ENCODE results near the gene LGALS9B. TPM values are rescaled to one million over a fixed set of nuclear protein-coding genes. Genes with fewer than 3 reads are reported as not detected.
"Not testable (repeated sequence)": the region's sequence is repeated elsewhere in the genome, so short reads cannot be mapped to it uniquely, and the experiment has no call there.

The LGALS9B gene
- total RNA-seq, 1 donor from 2014 or later = not detected

DNA sequence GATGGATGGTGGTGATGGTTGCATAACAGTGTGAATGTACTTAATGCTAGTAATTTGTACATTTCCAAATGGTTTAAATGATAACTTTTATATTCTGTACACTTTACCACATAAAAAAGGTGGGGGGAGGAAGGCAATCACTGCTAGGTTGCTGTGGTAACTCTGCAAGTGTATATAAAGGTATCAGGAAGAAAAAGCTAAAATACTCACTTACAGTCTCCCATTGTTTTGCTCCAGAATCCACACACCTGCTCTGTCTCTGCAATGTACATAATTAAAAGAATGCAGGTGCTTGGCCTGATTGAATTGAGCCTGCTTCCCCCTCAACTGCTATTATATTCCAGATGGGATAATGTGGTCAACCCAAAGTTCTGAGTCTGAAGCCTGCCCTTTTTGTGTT is 6.7 kb upstream of the LGALS9B start:
- DNase-seq (ENCODE audit: low read depth); H3K4me3 ChIP-seq (ENCODE audit: low read depth, low read length): not testable (repeated sequence)

DNA sequence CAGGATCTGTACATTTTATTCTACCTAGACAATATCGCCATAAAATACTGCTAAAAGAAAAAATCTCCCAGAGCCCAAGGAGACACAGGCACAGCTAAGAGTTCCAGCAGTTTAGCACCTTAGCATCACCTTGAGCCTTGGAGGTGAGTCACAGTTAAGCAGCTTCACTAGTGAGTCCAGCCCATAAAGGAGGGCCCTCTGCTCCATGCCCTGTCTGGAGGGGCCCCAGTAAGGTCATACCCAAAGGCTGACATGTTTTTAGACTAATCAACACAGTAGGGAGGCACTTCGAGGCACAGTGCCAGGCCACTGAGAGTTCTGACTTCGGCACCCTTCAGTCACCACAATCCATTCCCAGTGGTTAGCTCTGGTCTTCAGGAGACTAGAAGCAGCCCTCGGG is 2.6 kb upstream of the LGALS9B start:
- H3K4me3 ChIP-seq (ENCODE audit: low read depth, low read length); DNase-seq (ENCODE audit: low read depth): not testable (repeated sequence)

DNA sequence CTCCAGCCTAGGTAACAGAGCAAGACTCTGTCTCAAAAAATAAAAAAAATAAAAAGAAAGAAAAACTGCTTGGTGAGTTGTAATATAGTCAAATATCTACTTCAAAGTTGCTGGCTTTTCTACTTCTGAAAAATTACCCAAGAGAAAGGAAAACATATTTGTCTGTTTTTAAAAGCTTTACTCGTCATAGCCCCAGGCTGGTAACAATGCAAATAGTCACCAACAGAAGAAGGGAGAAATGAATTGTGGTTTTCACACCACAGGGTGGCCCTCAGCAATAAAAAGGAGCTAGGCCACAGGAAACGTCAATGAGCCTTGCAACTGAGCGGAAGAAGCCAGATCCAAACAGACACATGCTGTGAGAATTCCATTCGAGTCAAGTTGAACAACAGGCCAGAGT is 1.8 kb upstream of the LGALS9B start:
- not testable (repeated sequence) for H3K4me3 ChIP-seq (ENCODE audit: low read depth, low read length); DNase-seq (ENCODE audit: low read depth)

DNA sequence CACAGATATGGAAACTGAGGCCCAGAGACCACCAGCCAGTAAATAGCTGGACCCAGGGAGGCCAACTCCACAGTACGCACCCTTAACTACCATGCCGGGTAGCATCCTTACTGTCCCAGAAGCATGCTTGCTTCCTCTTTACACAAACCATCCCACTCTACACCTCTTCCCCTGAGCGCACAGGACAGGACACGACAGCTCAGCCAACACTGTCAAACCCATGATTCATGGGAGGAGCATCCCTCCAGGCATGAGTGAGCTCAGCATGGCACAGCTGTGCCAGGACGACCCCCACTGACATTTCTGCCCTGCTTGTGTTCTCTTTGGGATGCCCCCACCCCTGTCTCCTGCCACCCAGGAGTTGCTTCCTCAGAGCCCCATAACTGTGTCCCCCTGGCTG is 340 bp downstream of the LGALS9B start:
- H3K4me3 ChIP-seq (ENCODE audit: low read depth, low read length); DNase-seq (ENCODE audit: low read depth): not testable (repeated sequence)

DNA sequence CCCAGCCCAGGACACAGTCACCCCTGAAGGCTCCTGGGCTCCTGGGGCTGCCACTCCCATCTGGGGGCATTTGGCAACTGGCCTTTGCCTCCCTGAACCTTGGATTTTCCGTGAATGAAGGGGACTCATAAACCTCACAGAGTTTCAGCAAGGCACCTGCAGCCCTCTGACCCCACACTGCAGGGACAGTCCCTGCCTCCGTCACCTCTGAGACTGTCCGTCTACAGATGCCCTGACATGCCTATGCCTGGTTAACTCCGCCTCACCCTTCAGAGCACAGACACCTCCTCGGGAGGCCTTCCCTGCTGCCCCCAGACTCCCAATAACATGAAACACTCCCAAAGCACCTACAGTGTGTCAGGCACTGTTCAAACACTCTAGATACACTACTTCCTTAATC is 786 bp downstream of the LGALS9B start:
- H3K4me3 ChIP-seq (ENCODE audit: low read depth, low read length); DNase-seq (ENCODE audit: low read depth): not testable (repeated sequence)

DNA sequence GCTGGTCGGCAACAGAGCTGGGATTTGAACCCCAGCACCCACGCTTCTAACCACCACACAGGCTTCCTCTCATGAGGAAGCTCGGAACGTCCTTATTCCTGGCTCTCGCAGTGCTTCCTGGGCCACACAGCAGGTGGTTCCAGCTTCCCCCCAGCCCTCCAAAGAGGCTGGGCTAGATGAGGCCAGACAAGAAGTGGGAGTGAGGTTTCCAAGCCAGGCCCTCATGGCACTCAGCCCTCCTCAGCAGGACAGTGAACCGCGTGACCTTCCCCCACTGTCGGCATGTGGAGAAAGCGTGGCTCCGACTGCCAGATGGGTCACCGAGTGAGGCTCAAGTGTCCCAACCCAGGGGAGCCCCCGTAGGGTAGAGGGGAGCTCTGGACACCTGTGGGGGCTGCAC is 1.8 kb downstream of the LGALS9B start:
- DNase-seq (ENCODE audit: low read depth); H3K4me3 ChIP-seq (ENCODE audit: low read depth, low read length): not testable (repeated sequence)

DNA sequence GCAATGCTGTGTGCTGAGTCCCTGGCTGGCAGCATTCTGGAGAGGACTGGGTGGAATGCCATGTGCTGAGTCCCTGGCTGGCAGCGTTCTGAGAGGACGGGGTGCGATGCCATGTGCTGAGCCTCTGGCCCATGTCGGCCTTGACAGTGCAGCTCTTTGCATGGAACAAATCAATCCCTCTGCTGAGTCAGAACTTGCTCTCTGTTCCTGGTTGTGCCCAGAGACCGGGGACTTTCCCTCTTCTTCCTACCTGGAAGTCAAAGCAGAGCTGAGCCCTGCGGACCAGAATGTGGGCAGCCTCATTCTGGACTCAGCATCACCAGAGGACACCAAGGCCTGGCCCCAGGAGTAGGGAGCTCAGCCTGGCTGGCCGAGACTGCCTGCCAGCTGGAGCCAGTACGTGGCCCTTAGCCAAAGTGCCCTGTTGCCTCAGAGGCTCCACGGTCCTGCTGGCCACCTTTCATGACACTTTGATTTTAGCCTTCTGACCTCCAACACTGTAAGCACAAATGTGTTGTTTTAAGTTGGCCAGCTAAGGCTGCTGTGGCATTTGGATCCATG is 2.4 kb downstream of the LGALS9B start:
- H3K4me3 ChIP-seq (ENCODE audit: low read depth, low read length); DNase-seq (ENCODE audit: low read depth): not testable (repeated sequence)

DNA sequence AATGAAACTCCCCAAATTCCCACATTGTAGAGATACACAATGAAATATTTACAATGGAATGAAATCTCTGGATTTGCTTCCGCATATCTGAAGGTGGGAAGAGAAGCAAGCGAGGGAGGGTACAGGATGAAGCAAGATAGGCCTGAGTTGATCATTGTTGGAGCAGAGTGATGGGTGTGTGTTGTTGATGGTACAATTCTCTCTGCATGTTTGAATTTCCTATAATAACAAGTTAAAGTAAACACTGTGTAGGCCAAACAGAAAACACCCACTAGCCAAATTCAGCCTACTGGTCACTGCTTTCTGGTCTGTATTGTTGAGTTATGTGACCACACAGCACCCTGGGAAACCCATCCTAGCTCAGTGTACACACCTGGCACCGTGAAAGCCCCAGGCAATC is 5.2 kb downstream of the LGALS9B start:
- H3K4me3 ChIP-seq (ENCODE audit: low read depth, low read length); DNase-seq (ENCODE audit: low read depth): not testable (repeated sequence)

DNA sequence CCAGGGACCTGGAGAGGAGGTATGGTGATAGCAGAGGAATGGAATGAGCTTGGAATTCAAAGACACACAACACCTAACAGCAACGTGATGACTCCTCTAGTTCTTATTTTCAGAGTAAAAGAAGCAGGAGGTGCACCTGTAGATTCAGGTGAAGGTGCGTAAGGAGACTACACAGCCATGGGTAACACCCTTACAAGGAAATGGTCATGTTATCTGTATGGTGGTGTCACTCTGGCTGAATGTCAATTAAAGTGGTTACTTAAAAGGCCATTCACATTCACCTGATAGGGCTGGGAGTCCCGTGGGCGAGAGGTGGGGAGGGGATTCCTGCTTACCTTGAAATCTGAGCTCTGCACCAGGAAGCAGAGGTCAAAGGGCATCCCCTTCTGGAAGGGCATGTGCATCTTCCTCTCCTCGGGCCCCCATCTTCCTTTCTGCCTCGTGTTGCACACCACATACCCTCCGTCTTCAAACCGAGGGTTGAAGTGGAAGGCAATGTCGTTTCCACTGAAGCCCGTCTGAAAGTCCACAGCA is 9.4 kb downstream of the LGALS9B start:
- H3K4me3 ChIP-seq (ENCODE audit: low read depth, low read length); DNase-seq (ENCODE audit: low read depth): not testable (repeated sequence)

DNA sequence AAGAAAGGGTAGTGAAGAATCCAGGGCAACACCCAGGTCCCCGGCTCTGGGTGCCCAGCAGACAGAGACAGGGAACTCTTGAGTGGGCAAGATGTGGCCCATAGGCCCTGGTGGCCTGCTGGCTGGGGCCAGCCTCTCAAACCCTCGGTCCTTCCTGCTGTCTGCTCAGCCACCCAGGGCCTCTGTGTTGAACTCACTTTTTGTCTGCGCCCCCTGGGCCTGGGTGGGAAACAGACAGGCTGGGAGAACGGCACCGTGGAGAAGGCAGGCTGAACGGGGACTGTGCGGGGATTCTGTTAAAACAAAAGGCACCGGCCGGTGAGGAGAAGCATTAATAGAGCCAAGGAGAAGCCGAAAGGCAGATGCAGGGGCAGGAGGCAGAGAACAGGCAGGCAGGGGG is 12.2 kb downstream of the LGALS9B start:
- not testable (repeated sequence) for DNase-seq (ENCODE audit: low read depth); H3K4me3 ChIP-seq (ENCODE audit: low read depth, low read length)

DNA sequence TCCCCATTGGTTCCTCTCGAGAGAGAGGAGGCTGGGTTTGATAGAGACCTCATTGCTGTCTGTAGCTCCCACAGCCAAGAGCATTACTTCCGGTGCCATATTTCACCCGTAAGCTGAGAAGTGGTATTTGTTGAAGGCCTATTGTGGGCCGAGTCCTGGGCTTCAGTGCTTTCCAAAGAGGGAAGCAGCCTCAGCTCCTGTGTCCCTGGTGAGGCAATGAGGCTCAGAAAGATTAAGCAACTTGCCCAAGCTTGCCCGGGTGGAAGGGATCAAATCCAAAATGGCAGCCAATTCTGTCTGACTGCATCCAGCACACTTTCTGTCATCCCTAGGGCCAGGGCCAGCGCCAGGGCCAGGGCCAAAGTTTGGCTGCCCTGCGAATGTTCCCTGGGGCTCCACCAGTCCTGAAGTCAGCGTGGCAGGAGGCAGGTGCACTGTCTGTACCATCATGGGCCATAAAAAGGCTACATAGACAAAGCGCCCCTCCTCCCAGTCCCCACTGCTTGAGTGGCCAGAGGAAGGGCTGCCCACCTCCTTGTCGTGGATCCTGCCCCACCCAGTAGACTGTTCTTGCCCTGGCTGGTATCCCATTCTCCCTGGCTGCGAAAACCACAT is 13.4 kb downstream of the LGALS9B start:
- not testable (repeated sequence) for DNase-seq (ENCODE audit: low read depth); H3K4me3 ChIP-seq (ENCODE audit: low read depth, low read length)

DNA sequence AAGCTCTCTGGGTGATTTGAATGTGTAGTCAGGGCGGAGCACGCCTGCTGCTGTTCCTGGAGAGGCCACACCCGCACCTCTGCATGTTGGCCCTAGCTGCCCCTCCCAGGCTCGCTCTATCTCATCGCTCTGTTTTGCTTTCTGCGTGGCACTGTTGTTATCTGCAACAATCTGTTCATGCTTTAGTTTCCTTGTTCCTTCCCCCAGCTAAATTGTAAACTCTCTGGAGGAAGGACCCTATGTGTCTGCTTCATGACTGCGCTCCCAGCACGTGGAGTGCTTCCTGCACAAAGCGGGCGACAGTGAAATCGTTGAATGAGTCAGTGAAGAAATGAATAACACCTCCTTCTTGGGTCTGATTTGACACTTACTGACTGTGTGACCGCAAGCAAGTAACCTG is 16.5 kb downstream of the LGALS9B start:
- not testable (repeated sequence) for DNase-seq (ENCODE audit: low read depth); H3K4me3 ChIP-seq (ENCODE audit: low read depth, low read length)

DNA sequence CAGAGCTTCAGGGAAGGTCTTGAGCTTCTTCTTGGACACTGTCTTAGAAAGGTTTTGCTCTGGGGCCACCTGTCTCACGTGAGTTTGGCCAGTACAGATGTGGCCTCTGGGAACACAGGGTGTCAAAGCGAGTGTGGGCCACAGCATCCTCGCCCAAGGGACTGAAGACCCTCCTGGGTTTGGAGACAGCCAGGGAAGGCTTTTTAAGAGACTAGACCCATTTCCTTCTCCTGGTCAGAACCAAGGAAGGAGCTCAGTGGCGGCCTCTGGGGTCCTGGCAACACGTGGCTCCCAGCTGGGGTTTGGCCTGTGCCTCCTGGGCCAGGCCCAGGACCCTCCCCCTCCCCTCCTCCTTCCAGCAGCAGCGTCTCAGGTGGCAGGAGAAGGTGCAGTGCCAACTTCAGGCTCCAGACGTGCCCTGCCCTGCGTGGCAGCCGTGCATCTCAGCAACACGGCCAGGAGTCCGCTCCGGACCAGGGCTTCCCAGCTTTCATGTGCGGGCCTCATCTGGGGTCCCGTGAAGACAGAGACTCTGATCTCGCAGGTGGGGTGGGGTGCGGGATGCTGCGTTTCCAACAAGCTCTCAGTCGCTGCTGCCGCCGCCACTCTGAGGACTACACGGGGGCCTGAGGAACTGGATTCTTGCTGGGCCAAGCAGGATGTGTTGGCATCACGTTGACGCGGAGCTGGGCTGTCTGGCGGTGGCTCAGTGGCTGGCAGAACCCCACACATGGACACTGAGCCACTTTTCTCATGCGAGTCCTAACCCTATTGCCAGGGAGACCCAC is 19.6 kb downstream of the LGALS9B start:
- H3K4me3 ChIP-seq (ENCODE audit: low read depth, low read length); DNase-seq (ENCODE audit: low read depth): not testable (repeated sequence)

DNA sequence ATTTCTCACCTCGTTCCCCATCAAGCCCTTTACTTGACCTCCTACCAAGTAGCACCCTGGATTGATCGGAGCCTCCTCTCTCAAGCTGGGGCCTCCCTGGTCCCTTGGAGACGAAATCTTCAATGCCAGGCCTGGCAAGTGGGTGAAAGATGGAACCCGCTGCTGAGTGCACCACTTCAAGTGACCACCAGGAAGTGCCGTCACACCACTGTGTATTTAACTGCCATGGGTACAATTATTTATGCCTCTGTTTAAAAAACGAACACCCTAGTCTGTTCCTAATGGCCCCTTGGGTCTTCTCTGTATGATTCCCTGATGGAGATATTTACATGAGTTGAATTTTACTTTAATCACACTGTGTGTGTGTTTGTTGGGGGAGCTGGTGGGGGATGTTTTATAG is 20.4 kb downstream of the LGALS9B start:
- not testable (repeated sequence) for DNase-seq (ENCODE audit: low read depth); H3K4me3 ChIP-seq (ENCODE audit: low read depth, low read length)

DNA sequence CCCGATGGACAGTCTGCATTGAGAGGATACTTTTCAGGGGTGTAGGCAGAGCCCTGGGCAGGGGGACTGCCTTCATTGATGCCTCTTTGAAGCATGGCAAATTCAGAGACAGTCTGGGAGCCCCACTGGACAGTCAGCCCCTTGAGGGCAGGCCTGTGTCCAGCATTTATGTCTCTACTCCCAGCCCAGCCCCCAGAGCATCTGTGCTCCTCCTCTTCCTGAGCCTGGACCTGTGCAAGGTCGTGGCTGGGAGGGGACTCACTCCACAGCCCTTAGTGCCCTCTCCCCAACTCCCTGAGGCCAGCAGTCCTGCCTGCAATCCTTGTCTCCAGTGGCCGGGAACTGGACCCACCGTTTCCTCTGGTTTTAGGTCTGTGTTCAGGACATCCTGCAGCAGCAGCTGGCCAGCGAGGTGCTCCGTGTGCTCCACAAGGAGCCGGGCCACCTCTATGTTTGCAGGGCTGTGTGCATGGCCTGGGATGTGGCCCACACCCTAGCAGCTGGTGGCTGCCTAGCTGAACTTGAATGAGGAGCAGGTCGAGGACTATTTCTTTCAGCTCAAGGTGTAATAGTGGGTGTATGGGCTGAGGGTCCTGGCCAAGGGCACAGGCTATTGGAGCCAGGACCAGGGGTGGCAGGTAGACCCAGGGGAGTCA is 22.6 kb downstream of the LGALS9B start:
- DNase-seq (ENCODE audit: low read depth); H3K4me3 ChIP-seq (ENCODE audit: low read depth, low read length): not testable (repeated sequence)

DNA sequence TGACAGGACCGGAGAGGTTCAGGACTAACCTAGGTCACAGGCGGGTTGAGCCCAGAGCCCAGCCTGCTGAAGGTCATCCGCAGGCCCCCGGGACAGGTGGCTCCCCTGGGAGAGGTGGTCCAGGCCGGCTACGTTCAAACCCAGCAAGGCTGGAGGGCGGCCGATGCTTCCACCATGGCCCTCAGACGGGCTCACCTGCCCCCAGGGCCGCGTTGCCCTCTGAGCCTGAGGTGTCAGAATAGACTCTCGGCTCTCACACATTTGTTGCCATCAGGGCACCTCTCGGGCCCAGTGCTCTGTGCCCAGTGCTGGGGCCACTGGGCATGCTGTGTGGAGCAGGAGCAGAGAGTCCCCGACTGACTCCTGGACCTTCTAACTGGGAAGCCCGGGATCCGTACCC is 23.2 kb downstream of the LGALS9B start:
- not testable (repeated sequence) for DNase-seq (ENCODE audit: low read depth); H3K4me3 ChIP-seq (ENCODE audit: low read depth, low read length)

DNA sequence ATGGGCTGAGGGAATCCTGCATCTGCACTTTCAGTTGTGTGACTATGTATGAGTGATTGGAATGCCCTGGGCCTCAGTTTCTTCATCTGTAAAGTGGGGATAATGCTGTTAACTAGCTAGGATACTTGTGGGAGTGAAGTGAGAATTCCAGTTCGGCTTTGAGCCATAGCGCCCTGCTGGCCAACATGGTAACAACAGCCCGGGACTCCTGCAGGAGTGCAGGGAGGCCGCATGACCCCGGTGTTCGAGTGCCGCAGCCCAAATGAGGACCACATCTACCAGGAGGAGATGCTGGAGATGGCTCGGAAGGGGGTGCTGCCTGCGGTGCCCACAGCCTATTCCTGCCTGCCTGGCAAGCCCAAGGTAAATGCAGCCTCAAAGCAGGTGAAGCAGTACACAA is 23.7 kb downstream of the LGALS9B start:
- H3K4me3 ChIP-seq (ENCODE audit: low read depth, low read length); DNase-seq (ENCODE audit: low read depth): not testable (repeated sequence)

DNA sequence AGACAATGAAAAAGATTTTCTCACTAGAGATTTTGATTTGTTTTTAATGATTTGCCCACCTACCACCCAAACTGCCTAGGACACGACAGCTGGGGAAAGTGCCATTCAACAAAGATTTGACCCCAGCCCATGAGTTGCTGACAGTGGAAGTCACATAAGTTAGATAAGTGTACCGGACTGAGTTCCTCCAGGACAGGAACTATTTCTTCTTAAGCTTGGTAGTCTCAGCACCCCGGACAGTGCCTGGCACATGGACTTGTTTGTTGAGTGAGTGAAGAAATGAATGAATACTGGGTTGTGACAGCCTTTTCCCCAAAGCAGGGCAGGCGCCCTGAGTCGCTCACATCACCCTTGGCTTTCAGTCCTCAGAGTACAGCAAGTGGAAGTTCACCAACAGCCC is 26.7 kb downstream of the LGALS9B start:
- not testable (repeated sequence) for H3K4me3 ChIP-seq (ENCODE audit: low read depth, low read length); DNase-seq (ENCODE audit: low read depth)

DNA sequence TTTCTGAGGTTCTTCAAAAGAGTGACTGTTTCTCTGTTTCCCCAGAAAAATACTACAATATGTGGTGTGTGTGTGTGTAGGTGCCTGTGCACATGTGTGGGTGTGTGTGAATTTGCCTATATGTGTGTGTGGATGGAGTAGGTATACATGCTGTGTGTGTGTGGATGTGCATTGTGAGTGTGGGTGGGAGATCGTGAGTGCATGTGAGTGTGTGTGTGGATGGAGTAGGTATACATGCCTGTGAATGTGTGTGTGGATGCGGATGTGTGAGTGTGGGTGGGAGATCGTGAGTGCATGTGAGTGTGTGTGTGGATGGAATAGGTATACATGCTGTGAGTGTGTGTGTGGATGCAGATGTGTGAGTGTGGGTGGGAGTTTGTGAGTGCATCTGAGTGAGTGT is 32.2 kb downstream of the LGALS9B start:
- not testable (repeated sequence) for H3K4me3 ChIP-seq (ENCODE audit: low read depth, low read length); DNase-seq (ENCODE audit: low read depth)
